A549 (cell line): ENCODE data around the gene SH3RF3.

Experiments
- EP300 ChIP-seq, 2 experiments: fragments of >200 bp; sonication (Bioruptor Twin); formaldehyde crosslinking; IDR thresholded peaks; 2 replicates in 1 of 2; 3 replicates in 1 of 2; pipeline ENCODE4 v1.6.1; 2016 to 2017
- MAZ ChIP-seq: fragments of 150-350 bp; IDR thresholded peaks from 2 replicates; pipeline ENCODE4 v1.6.1; 2014; ENCODE audit warnings: antibody characterized with exemption, low read depth, low read length, borderline replicate concordance
- PHF8 ChIP-seq: fragments of 200-600 bp; sonication (generic); IDR thresholded peaks from 2 replicates; pipeline ENCODE4 v1.6.1; 2016; ENCODE audit warnings: low read depth, mild to moderate bottlenecking, antibody characterized with exemption, moderate library complexity, borderline replicate concordance
- POLR2A ChIP-seq: IDR thresholded peaks from 2 replicates; pipeline ENCODE4 v1.6.1; 2012; ENCODE audit warnings: mild to moderate bottlenecking, low read length
- POLR2AphosphoS2 ChIP-seq: conservative IDR thresholded peaks from 2 replicates; pipeline ENCODE4 v1.6.1; 2012; ENCODE audit warnings: low read length, improper control_type of control experiment, inconsistent platforms
- SMC3 ChIP-seq: fragments of >200 bp; sonication (Bioruptor Twin); formaldehyde crosslinking; IDR thresholded peaks from 3 replicates; pipeline ENCODE4 v1.6.1; 2018; ENCODE audit warnings: inconsistent platforms
- ZC3H11A ChIP-seq: fragments of 450-650 bp; IDR thresholded peaks from 2 replicates; pipeline ENCODE4 v1.6.1; 2014; ENCODE audit warnings: antibody characterized with exemption, mild to moderate bottlenecking
- ZNF302 ChIP-seq: fragments of 250-450 bp; sonication (Bioruptor Pico); IDR thresholded peaks from 2 replicates; pipeline ENCODE4 v1.9.0; 2021; ENCODE audit warnings: inconsistent platforms, mild to moderate bottlenecking, moderate library complexity
- TF ChIP-seq, protein P1 (sequence below): fragments of >200 bp; sonication (Bioruptor Twin); formaldehyde crosslinking; IDR thresholded peaks from 3 replicates; pipeline ENCODE4 v1.5.1; 2016
- TF ChIP-seq, protein P2 (sequence below): IDR thresholded peaks from 2 replicates; pipeline ENCODE4 v1.6.1; 2012
- TF ChIP-seq, protein P3 (sequence below): IDR thresholded peaks from 2 replicates; pipeline ENCODE4 v1.6.1; 2012

DNA sequence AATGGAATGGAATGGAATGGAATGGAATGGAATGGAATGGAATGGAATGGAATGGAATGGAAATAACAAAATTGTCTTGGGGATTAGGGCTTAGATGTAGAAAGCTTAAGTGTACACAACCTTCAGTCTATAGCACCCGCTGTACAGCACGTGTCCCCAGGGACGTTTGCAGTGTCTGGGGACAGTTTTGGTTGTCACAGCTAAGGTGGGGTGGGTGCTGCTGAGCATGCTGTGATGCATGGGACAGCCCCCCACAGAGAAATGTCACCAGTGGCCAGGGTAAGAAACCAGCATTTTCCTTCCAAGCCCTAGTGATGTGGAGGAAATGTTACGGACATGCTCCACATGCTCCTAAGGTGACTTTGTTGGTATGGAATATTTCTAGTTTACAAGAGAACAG is 70.8 kb downstream of the SH3RF3 start:
- TF ChIP-seq, protein P1, sequence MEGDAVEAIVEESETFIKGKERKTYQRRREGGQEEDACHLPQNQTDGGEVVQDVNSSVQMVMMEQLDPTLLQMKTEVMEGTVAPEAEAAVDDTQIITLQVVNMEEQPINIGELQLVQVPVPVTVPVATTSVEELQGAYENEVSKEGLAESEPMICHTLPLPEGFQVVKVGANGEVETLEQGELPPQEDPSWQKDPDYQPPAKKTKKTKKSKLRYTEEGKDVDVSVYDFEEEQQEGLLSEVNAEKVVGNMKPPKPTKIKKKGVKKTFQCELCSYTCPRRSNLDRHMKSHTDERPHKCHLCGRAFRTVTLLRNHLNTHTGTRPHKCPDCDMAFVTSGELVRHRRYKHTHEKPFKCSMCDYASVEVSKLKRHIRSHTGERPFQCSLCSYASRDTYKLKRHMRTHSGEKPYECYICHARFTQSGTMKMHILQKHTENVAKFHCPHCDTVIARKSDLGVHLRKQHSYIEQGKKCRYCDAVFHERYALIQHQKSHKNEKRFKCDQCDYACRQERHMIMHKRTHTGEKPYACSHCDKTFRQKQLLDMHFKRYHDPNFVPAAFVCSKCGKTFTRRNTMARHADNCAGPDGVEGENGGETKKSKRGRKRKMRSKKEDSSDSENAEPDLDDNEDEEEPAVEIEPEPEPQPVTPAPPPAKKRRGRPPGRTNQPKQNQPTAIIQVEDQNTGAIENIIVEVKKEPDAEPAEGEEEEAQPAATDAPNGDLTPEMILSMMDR, result no peak
- TF ChIP-seq SMC3 (no peak), MAZ (no peak), ZNF302 (CRISPR knock-in tag) (no peak), POLR2AphosphoS2 (no peak), ZC3H11A (no peak), PHF8 (no peak), POLR2A (no peak), EP300 (IDR thresholded peaks at IDR 0.05) (no peak)
- TF ChIP-seq, protein P2, sequence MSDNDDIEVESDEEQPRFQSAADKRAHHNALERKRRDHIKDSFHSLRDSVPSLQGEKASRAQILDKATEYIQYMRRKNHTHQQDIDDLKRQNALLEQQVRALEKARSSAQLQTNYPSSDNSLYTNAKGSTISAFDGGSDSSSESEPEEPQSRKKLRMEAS, result no peak
- TF ChIP-seq, protein P3, sequence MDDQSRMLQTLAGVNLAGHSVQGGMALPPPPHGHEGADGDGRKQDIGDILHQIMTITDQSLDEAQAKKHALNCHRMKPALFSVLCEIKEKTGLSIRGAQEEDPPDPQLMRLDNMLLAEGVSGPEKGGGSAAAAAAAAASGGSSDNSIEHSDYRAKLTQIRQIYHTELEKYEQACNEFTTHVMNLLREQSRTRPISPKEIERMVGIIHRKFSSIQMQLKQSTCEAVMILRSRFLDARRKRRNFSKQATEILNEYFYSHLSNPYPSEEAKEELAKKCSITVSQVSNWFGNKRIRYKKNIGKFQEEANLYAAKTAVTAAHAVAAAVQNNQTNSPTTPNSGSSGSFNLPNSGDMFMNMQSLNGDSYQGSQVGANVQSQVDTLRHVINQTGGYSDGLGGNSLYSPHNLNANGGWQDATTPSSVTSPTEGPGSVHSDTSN, result no peak
